IMR-90 (cell line): Measurements from ENCODE around the gene TOE1.
"Not testable (repeated sequence)": the region's sequence is repeated elsewhere in the genome, so short reads cannot be mapped to it uniquely, and the experiment has no call there.

Source experiments
- CTCF ChIP-seq: conservative IDR thresholded peaks from 2 replicates; pipeline ENCODE4 v1.5.1; 2012; ENCODE audit warnings: mild to moderate bottlenecking, low read depth, low read length, improper control_type of control experiment
- MAFK ChIP-seq: IDR thresholded peaks from 2 replicates; pipeline ENCODE4 v1.6.1; 2012; ENCODE audit warnings: low read depth, low read length, improper control_type of control experiment
- MAZ ChIP-seq: IDR thresholded peaks from 2 replicates; pipeline ENCODE4 v1.6.1; 2012; ENCODE audit warnings: low read depth, mild to moderate bottlenecking, low read length, improper control_type of control experiment, moderate library complexity, borderline replicate concordance
- POLR2A ChIP-seq: IDR thresholded peaks from 2 replicates; pipeline ENCODE4 v1.6.1; 2012; ENCODE audit warnings: mild to moderate bottlenecking, low read depth, low read length
- RCOR1 ChIP-seq: IDR thresholded peaks from 2 replicates; pipeline ENCODE4 v1.6.1; 2012; ENCODE audit warnings: mild to moderate bottlenecking, low read length, improper control_type of control experiment; ENCODE audit not compliant: insufficient replicate concordance

- not testable (repeated sequence) for TF ChIP-seq POLR2A, RCOR1, MAZ, MAFK
- TF ChIP-seq CTCF: 0 out of 2 replicates have a peak, but pooled peaks have one; percentile 11
Observed at GRCh38 chr1:45360981-45361380, 21.0 kb downstream of the TOE1 start.
